ENCODE results near the gene DNMT1.
"Not testable (repeated sequence)": the region's sequence is repeated elsewhere in the genome, so short reads cannot be mapped to it uniquely, and the experiment has no call there.

The DNMT1 gene

DNA sequence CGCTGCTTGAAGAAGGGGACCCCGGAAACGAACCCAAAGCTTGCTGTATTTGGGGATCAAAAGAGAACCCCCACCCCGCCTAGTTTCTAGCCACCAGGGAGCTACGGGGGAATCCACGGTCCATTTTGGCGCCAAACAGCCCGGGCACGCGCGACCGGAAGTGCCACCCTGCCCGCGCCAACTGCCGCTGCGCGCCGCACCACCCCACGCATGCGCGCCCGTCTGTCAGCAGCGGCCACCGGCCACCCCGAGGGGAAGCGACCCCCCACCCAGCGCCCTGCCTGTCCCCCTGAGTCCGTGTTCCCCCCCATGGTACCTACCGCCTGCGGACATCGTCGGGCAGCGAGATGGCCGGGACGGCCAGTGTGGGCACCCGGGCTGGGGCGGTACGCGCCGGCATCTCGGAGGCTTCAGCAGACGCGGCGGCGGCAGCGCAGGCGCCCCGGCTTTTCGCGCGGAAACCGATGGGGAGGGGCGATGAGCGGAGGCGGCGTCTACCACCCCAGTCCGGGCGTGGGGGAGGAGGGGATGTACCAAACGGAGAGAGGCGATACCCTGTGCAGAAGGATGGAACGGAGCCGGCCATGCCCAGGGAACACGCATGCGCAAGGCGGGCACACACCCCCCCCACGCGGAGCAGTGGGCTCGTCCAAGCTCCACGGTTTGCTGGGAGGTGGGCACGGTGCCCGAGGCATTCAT lies at the start of gene DNMT1:
TSS of gene DNMT1 (minus strand) at position 454 of the 699 bp plus-strand sequence. CDS start at position 400, 54 bp downstream.
- H3K9ac ChIP-seq (ENCODE audit: low read length) = peak within 1 kb of the TSS; percentile 97
- H3K4me3 ChIP-seq (ENCODE audit: low read depth, low read length) = peak within 1 kb of the TSS; percentile 87
- H3K36me3 ChIP-seq (ENCODE audit: control insufficient read depth, insufficient read depth, low read length) = peaks cover 13% of the 10 kb centered on the region
- H3K4me1 ChIP-seq (ENCODE audit: control insufficient read depth, insufficient read depth, low read length) = no peaks in the 10 kb centered on the region
- H3K27ac ChIP-seq (ENCODE audit: low read depth, low read length) = peak within 1 kb of the TSS; percentile 82
- H3K9me3 ChIP-seq (ENCODE audit: control insufficient read depth, insufficient read depth, low read depth, low read length) = no peaks in the 10 kb centered on the region
- H3K27me3 ChIP-seq (ENCODE audit: control insufficient read depth, insufficient read depth, low read length) = no peaks in the 10 kb centered on the region

DNA sequence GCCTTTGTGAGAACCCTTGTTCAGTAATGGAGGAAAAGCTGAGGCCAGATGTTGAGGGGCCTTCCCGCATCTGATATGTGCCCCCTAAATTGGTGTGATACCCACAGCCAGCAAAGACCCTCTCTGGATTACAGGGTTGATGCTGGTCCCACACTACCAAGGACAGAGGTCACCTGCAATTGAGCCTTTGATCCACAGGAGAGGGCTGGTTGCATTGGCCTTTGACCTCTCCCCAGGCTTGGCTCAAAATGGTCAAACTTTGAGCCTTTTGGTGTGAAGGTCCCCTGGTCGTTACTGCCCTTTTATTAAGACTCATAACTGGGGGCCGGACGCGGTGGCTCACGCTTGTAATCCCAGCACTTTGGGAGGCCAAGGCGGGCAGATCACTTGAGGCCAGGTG lies 48.9 kb upstream of the DNMT1 start:
- Histone ChIP-seq H3K9me3 (ENCODE audit: control insufficient read depth, insufficient read depth, low read depth, low read length) (no peaks in the 10 kb centered on the region), H3K4me3 (ENCODE audit: low read depth, low read length) (no peak overlapping the region), H3K36me3 (ENCODE audit: control insufficient read depth, insufficient read depth, low read length) (no peaks in the 10 kb centered on the region), H3K27me3 (ENCODE audit: control insufficient read depth, insufficient read depth, low read length) (no peaks in the 10 kb centered on the region), H3K9ac (ENCODE audit: low read length) (no peak overlapping the region), H3K27ac (ENCODE audit: low read depth, low read length) (no peak overlapping the region), H3K4me1 (ENCODE audit: control insufficient read depth, insufficient read depth, low read length) (peaks cover 4% of the 10 kb centered on the region; the same call in 1 of the 2 replicates)

DNA sequence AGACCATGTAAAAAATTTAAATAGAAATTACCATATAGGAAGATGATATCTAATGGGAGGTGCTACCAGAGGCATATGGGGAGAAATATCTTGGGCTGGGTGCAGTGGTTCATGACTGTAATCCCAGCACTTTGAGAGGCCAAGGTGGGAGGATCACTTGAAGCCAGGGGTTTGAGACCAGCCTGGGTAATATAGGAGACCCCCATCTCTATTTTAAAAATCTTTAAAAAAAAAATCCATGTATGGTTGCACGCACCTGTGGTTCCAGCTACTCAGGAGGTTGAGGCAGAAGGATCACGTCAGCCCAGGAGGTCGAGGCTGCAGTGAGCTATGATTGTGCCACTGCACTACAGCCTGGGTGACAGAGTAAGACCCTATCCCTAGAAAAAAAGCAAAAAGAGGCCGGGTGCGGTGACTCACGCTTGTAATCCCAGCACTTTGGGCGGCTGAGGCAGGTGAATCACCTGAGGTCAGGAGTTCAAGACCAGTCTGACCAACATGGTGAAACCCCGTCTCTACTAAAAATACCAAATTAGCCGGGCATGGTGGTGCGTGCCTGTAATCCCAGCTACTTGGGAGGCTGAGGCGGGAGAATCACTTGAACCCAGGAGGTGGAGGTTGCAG lies 47.2 kb upstream of the DNMT1 start:
- not testable (repeated sequence) for H3K9me3 ChIP-seq (ENCODE audit: control insufficient read depth, insufficient read depth, low read depth, low read length); H3K4me1 ChIP-seq (ENCODE audit: control insufficient read depth, insufficient read depth, low read length); H3K9ac ChIP-seq (ENCODE audit: low read length); H3K4me3 ChIP-seq (ENCODE audit: low read depth, low read length); H3K27ac ChIP-seq (ENCODE audit: low read depth, low read length); H3K36me3 ChIP-seq (ENCODE audit: control insufficient read depth, insufficient read depth, low read length); H3K27me3 ChIP-seq (ENCODE audit: control insufficient read depth, insufficient read depth, low read length)

DNA sequence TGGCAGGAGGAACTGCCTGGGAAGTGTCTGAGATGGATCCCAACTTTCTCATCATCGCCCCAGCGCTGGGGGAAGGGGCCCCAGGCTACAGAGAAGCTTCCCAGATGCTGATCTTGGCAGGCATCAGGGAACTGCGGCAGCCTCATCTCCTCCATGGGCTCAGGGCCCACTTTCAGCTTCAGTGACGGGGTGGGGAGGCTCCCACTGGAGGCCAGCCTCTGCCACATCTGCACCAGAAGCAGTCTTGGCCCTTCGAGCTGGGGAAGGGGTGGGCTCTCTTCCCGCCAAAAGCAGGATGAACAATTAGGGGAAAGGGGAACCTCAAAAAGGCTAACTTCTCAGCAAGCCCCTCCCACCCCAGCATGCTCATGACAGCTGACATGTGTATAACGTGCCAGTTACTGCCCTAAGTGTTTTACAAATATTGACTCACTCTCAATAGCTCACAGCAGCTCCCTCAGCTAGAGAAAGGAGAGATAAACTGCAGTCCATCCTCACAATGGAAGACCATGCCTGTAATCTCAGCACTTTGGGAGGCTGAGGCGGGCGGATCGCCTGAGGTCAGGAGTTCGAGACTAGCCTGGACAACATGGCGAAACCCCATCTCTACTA lies 43.5 kb upstream of the DNMT1 start:
- Histone ChIP-seq H3K27me3 (ENCODE audit: control insufficient read depth, insufficient read depth, low read length) (no peaks in the 10 kb centered on the region), H3K4me1 (ENCODE audit: control insufficient read depth, insufficient read depth, low read length) (peaks cover 11% of the 10 kb centered on the region; the same call in 1 of the 2 replicates), H3K9ac (ENCODE audit: low read length) (no peak overlapping the region), H3K9me3 (ENCODE audit: control insufficient read depth, insufficient read depth, low read depth, low read length) (no peaks in the 10 kb centered on the region), H3K27ac (ENCODE audit: low read depth, low read length) (no peak overlapping the region), H3K4me3 (ENCODE audit: low read depth, low read length) (no peak overlapping the region), H3K36me3 (ENCODE audit: control insufficient read depth, insufficient read depth, low read length) (no peaks in the 10 kb centered on the region)

DNA sequence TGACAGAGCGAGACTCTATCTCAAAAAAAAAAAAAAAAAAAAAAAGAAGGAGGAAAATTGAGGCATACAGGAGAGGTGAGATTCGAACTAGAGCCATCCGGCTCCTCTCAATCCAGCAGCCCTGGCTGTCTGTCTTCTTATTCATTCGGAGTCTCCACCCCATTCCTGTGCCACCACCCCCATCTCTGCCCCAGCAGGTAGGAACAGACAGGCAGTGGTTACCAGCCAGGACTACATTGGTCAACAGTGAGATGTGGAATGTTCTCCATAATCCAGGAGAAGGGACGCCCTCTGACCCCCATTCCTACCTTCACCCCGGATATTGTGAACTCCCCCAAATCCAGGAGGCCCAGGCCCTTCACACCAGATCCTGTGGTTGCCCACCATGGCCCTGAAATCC lies 42.9 kb upstream of the DNMT1 start:
- H3K4me3 ChIP-seq (ENCODE audit: low read depth, low read length) = no peak overlapping the region
- no peaks in the 10 kb centered on the region for H3K27me3 ChIP-seq (ENCODE audit: control insufficient read depth, insufficient read depth, low read length)
- no peaks in the 10 kb centered on the region for H3K36me3 ChIP-seq (ENCODE audit: control insufficient read depth, insufficient read depth, low read length)
- no peak overlapping the region for H3K27ac ChIP-seq (ENCODE audit: low read depth, low read length)
- peaks cover 9% of the 10 kb centered on the region; the same call in 1 of the 2 replicates for H3K4me1 ChIP-seq (ENCODE audit: control insufficient read depth, insufficient read depth, low read length)
- H3K9me3 ChIP-seq (ENCODE audit: control insufficient read depth, insufficient read depth, low read depth, low read length) = no peaks in the 10 kb centered on the region
- H3K9ac ChIP-seq (ENCODE audit: low read length) = no peak overlapping the region

DNA sequence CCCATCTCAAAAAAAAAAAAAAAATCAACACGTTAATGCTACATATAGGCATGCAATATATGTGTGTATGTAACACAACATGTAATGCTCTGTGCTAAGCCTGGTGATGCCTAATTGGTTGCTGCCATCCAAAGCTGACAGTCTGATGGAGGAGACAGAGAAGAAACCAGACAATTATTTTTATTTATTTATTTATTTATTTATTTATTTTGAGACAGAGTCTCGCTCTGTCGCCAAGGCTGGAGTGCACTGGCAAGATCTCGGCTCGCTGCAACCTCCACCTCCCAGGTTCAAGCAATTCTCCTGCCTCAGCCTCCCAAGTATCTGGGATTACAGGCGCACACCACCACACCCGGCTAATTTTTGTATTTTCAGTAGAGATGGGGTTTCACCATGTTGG lies 40.7 kb upstream of the DNMT1 start:
- not testable (repeated sequence) for H3K4me3 ChIP-seq (ENCODE audit: low read depth, low read length); H3K4me1 ChIP-seq (ENCODE audit: control insufficient read depth, insufficient read depth, low read length); H3K27ac ChIP-seq (ENCODE audit: low read depth, low read length); H3K36me3 ChIP-seq (ENCODE audit: control insufficient read depth, insufficient read depth, low read length); H3K9me3 ChIP-seq (ENCODE audit: control insufficient read depth, insufficient read depth, low read depth, low read length); H3K27me3 ChIP-seq (ENCODE audit: control insufficient read depth, insufficient read depth, low read length); H3K9ac ChIP-seq (ENCODE audit: low read length)

DNA sequence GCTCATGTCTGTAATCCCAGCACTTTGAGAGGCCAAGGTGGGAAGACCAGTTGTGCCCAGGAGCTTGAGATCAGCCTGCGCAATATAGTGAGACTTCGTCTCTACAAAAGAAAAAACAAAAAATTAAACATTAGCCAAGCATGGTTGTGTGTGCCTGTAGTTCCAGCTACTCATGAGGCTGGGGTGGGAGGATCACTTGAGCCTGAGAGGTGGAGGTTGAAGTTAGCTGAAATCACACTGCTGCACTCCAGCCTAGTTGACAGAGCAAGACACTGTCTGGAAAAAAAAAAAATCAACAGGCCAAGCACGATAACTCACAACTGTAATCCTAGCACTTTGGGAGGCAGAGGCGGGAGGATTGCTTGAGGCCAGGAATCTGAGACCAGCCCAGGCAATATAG lies 40.2 kb upstream of the DNMT1 start:
- Histone ChIP-seq H3K36me3 (ENCODE audit: control insufficient read depth, insufficient read depth, low read length) (no peaks in the 10 kb centered on the region), H3K4me3 (ENCODE audit: low read depth, low read length) (no peak overlapping the region), H3K27me3 (ENCODE audit: control insufficient read depth, insufficient read depth, low read length) (no peaks in the 10 kb centered on the region), H3K27ac (ENCODE audit: low read depth, low read length) (no peak overlapping the region), H3K9me3 (ENCODE audit: control insufficient read depth, insufficient read depth, low read depth, low read length) (no peaks in the 10 kb centered on the region), H3K9ac (ENCODE audit: low read length) (no peak overlapping the region), H3K4me1 (ENCODE audit: control insufficient read depth, insufficient read depth, low read length) (peaks cover 7% of the 10 kb centered on the region; the same call in 1 of the 2 replicates)

DNA sequence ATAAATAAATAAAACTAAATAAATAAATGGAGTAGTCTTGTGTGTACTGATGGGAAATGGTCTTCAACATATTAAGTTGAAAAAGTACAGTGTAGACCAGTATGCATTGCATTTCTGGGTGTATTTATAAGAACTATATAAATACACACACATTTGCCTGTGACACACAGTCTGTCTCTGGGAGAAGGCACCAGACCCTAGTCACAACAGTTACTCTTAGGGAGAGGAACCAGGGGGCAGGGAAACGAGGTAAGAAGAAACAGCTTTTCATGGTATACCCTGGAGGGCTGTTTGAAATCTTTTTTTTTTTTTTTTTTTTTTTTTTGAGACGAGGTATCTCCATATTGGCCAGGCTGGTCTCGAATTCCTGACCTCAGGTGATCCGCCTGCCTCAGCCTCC lies 39.2 kb upstream of the DNMT1 start:
- no peaks in the 10 kb centered on the region for H3K36me3 ChIP-seq (ENCODE audit: control insufficient read depth, insufficient read depth, low read length)
- no peak overlapping the region for H3K9ac ChIP-seq (ENCODE audit: low read length)
- H3K27me3 ChIP-seq (ENCODE audit: control insufficient read depth, insufficient read depth, low read length) = no peaks in the 10 kb centered on the region
- H3K27ac ChIP-seq (ENCODE audit: low read depth, low read length) = no peak overlapping the region
- H3K4me1 ChIP-seq (ENCODE audit: control insufficient read depth, insufficient read depth, low read length) = peaks cover 10% of the 10 kb centered on the region; the same call in 1 of the 2 replicates
- H3K9me3 ChIP-seq (ENCODE audit: control insufficient read depth, insufficient read depth, low read depth, low read length) = no peaks in the 10 kb centered on the region
- no peak overlapping the region for H3K4me3 ChIP-seq (ENCODE audit: low read depth, low read length)

DNA sequence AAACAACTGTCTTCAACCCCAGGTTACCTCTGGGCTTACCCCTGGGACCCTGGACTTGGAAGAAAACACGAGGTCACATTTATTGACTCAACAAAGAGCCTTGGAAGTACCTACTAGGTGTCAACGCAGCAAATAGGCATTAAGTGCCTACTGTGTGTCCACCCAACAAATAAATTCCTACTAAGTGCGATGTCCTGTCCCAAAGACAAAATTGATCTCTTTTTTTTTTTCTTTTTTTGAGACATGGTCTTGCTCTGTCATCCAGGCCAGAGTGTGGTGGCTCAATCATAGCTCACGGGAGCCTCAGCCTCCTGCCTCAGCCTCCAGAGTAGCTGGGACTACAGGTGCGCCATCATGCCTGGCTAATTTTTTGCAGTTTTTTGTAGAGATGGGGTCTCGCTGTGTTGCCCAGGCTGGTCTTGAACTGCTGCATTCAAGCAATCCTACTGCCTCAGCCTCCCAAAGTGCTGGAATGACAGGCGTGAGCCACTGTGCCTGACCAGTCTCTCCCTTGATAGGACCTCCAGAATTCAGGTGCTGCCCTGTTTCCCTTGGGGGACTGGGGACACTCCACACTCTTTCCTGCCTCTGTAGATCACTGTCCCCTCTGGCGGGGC lies 37.0 kb upstream of the DNMT1 start:
- Histone ChIP-seq H3K27me3 (ENCODE audit: control insufficient read depth, insufficient read depth, low read length) (no peaks in the 10 kb centered on the region), H3K36me3 (ENCODE audit: control insufficient read depth, insufficient read depth, low read length) (no peaks in the 10 kb centered on the region), H3K27ac (ENCODE audit: low read depth, low read length) (no peak overlapping the region), H3K4me1 (ENCODE audit: control insufficient read depth, insufficient read depth, low read length) (peaks cover 15% of the 10 kb centered on the region), H3K4me3 (ENCODE audit: low read depth, low read length) (peak overlapping the region; percentile 76), H3K9ac (ENCODE audit: low read length) (no peak overlapping the region), H3K9me3 (ENCODE audit: control insufficient read depth, insufficient read depth, low read depth, low read length) (no peaks in the 10 kb centered on the region)

DNA sequence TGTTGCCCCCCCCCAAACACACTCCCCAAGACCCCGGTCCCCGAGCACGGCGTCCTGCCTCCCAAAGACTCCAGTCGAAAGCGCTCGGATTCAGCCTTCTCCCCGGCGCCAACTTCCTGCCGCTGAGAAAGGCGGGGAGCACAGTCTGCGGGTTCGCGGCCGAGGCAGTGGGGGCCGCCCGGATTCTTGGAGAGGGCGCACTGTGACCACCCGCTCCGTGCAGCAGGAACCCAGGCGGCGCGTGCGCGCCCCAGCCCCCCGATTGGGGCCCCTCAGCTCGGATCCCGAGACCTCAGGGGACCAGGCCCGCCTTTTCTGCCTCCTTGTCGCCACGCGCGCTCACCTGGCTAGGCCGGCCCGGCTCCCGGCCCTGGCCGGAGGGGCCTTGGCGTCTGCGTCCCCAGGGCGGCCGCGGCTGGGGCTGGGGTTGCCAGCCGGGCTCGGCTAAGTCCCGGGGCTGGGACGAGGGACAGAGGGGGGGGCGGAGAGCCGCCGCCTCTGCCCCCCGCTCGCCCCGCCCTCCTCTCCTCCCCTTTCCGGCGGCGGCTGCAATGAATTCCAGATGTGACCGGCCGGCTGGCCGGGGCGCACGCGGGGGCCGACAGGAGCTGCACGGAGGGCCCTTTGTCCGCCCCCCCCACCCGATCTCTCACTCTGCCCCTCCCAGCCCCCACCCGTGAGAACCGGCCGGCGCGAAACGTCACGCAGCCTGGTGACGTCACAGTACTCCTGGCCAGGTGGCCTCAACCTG lies 36.3 kb upstream of the DNMT1 start, which contains the start of gene S1PR2:
TSS of gene S1PR2 (minus strand) at position 471 of the 751 bp plus-strand sequence. CDS start 6,426 bp downstream, outside the sequence.
- no peaks in the 10 kb centered on the region for H3K9me3 ChIP-seq (ENCODE audit: control insufficient read depth, insufficient read depth, low read depth, low read length)
- H3K4me1 ChIP-seq (ENCODE audit: control insufficient read depth, insufficient read depth, low read length) = peaks cover 16% of the 10 kb centered on the region
- peak within 1 kb of the TSS; percentile 76 for H3K4me3 ChIP-seq (ENCODE audit: low read depth, low read length)
- no peaks in the 10 kb centered on the region for H3K27me3 ChIP-seq (ENCODE audit: control insufficient read depth, insufficient read depth, low read length)
- peak within 1 kb of the TSS; percentile 74 for H3K9ac ChIP-seq (ENCODE audit: low read length)
- H3K36me3 ChIP-seq (ENCODE audit: control insufficient read depth, insufficient read depth, low read length) = no peaks in the 10 kb centered on the region
- H3K27ac ChIP-seq (ENCODE audit: low read depth, low read length) = peak within 1 kb of the TSS; percentile 29; the same call in 1 of the 2 replicates
